ENCODE measurements around the gene PUS3. TPM values are rescaled to one million over a fixed set of nuclear protein-coding genes. Genes with fewer than 3 reads are reported as not detected.

Gene PUS3
- polyA plus RNA-seq, 1 donor from 2014 or later = 15.5 TPM

DNA sequence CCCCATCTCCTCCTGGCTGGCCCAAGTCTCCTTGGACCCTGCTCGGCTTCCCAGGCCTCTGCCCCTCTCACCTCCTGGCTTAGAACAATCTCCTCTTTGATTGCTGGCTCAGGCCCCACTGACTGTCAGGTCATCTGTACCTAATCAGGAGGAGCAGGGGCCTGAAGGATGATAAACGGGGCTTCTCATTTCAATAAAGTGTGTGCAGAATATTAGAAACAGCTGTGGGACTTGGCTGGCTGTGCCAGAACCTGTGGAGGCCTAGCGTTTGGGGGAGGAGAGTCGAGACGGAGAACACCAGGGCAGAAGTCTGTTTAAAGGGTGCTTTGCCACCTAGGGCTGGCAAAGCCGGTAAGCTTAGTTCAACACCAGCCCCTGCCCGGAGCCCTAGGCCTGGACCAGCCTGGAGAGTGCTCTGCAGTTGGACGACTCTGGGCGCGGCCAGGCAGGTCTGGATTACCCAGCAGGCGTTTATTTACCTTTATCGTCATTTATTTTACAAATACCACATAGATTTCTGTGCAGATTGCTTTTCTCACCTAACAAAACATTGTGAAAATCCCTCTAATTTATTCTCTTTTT lies 32.7 kb upstream of the PUS3 start:
- H3F3A ChIP-seq (ENCODE audit: insufficient read depth, low read length, poor library complexity, severe bottlenecking) = no peaks in the 10 kb centered on the region
- H3K27me3 ChIP-seq (ENCODE audit: insufficient read depth, low read depth, low read length) = no peaks in the 10 kb centered on the region
- H3K27ac ChIP-seq (ENCODE audit: low read length) = no peak overlapping the region
- no peaks in the 10 kb centered on the region for H3K9me2 ChIP-seq (ENCODE audit: insufficient read depth, low read length)
- H3K4me2 ChIP-seq (ENCODE audit: low read length) = no peak overlapping the region
- no peaks in the 10 kb centered on the region for H3K79me2 ChIP-seq (replicated peaks; ENCODE audit: insufficient read depth, low read length)
- TF ChIP-seq MXI1 (conservative IDR thresholded peaks at IDR 0.05; ENCODE audit: poor library complexity, severe bottlenecking) = no peak
- H3K9me3 ChIP-seq (ENCODE audit: low read length) = no peaks in the 10 kb centered on the region
- H2AFZ ChIP-seq (ENCODE audit: low read depth, low read length) = no peak overlapping the region
- H3K4me3 ChIP-seq (ENCODE audit: low read length) = no peak overlapping the region
- H4K20me1 ChIP-seq (ENCODE audit: insufficient read depth) = no peaks in the 10 kb centered on the region
- H3K36me3 ChIP-seq (ENCODE audit: insufficient read depth, low read length) = no peaks in the 10 kb centered on the region
- no peak overlapping the region for H3K9ac ChIP-seq (ENCODE audit: low read length)

DNA sequence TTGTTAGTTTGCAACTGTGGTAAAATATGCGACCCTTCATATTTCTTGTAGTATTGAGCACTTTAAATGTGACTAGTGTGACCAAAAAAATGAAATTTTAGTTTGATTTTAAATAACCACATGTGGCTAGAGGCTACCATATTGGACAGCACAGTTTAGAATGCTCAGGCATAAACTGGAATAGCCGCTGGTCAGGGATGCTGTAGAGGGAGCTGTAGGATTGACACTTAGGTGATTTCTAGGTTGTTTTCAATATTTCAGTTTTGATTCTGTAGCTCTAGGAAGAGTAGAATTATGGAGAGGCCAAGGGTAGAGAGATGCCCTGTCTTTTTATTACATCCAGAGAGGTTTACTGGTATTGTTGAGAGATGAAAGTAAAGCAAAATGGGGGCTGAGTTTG lies 32.0 kb upstream of the PUS3 start:
- no peak overlapping the region for H3K9ac ChIP-seq (ENCODE audit: low read length)
- H3K36me3 ChIP-seq (ENCODE audit: insufficient read depth, low read length) = no peaks in the 10 kb centered on the region
- no peaks in the 10 kb centered on the region for H4K20me1 ChIP-seq (ENCODE audit: insufficient read depth)
- no peak overlapping the region for H2AFZ ChIP-seq (ENCODE audit: low read depth, low read length)
- H3K4me3 ChIP-seq (ENCODE audit: low read length) = no peak overlapping the region
- H3K4me2 ChIP-seq (ENCODE audit: low read length) = no peak overlapping the region
- no peaks in the 10 kb centered on the region for H3K27me3 ChIP-seq (ENCODE audit: insufficient read depth, low read depth, low read length)
- TF ChIP-seq REST (IDR thresholded peaks at IDR 0.05; ENCODE audit: borderline replicate concordance) = no peak
- no peak overlapping the region for H3K27ac ChIP-seq (ENCODE audit: low read length)
- H3K79me2 ChIP-seq (replicated peaks; ENCODE audit: insufficient read depth, low read length) = no peaks in the 10 kb centered on the region
- no peaks in the 10 kb centered on the region for H3K9me2 ChIP-seq (ENCODE audit: insufficient read depth, low read length)
- no peaks in the 10 kb centered on the region for H3F3A ChIP-seq (ENCODE audit: insufficient read depth, low read length, poor library complexity, severe bottlenecking)
- H3K9me3 ChIP-seq (ENCODE audit: low read length) = no peaks in the 10 kb centered on the region

GRCh38 chr11:125934473-125934872 lies 31.5 kb upstream of the PUS3 start:
- H2AFZ ChIP-seq (ENCODE audit: low read depth, low read length) = no peak overlapping the region
- no peaks in the 10 kb centered on the region for H3K9me2 ChIP-seq (ENCODE audit: insufficient read depth, low read length)
- H3K9ac ChIP-seq (ENCODE audit: low read length) = no peak overlapping the region
- no peaks in the 10 kb centered on the region for H3K36me3 ChIP-seq (ENCODE audit: insufficient read depth, low read length)
- H3K4me2 ChIP-seq (ENCODE audit: low read length) = no peak overlapping the region
- H3K79me2 ChIP-seq (replicated peaks; ENCODE audit: insufficient read depth, low read length) = no peaks in the 10 kb centered on the region
- H3K4me3 ChIP-seq (ENCODE audit: low read length) = no peak overlapping the region
- no peak overlapping the region for H3K27ac ChIP-seq (ENCODE audit: low read length)
- no peaks in the 10 kb centered on the region for H3K9me3 ChIP-seq (ENCODE audit: low read length)
- no peaks in the 10 kb centered on the region for H4K20me1 ChIP-seq (ENCODE audit: insufficient read depth)
- H3K27me3 ChIP-seq (ENCODE audit: insufficient read depth, low read depth, low read length) = no peaks in the 10 kb centered on the region
- H3F3A ChIP-seq (ENCODE audit: insufficient read depth, low read length, poor library complexity, severe bottlenecking) = no peaks in the 10 kb centered on the region
- TF ChIP-seq POLR2AphosphoS5 (IDR thresholded peaks at IDR 0.05) (no peak), REST (IDR thresholded peaks at IDR 0.05; ENCODE audit: borderline replicate concordance) (no peak), SMC3 (conservative IDR thresholded peaks at IDR 0.05; ENCODE audit: poor library complexity) (no peak), EP300 (conservative IDR thresholded peaks at IDR 0.05; ENCODE audit: poor library complexity, severe bottlenecking) (no peak), TAF1 (IDR thresholded peaks at IDR 0.05; ENCODE audit: low read depth) (no peak), MXI1 (conservative IDR thresholded peaks at IDR 0.05; ENCODE audit: poor library complexity, severe bottlenecking) (no peak), EZH2 (IDR thresholded peaks at IDR 0.05; ENCODE audit: borderline replicate concordance, insufficient read depth, low read length, poor library complexity, severe bottlenecking) (no peak), RAD21 (conservative IDR thresholded peaks at IDR 0.05) (no peak)
- TF ChIP-seq, protein P1, sequence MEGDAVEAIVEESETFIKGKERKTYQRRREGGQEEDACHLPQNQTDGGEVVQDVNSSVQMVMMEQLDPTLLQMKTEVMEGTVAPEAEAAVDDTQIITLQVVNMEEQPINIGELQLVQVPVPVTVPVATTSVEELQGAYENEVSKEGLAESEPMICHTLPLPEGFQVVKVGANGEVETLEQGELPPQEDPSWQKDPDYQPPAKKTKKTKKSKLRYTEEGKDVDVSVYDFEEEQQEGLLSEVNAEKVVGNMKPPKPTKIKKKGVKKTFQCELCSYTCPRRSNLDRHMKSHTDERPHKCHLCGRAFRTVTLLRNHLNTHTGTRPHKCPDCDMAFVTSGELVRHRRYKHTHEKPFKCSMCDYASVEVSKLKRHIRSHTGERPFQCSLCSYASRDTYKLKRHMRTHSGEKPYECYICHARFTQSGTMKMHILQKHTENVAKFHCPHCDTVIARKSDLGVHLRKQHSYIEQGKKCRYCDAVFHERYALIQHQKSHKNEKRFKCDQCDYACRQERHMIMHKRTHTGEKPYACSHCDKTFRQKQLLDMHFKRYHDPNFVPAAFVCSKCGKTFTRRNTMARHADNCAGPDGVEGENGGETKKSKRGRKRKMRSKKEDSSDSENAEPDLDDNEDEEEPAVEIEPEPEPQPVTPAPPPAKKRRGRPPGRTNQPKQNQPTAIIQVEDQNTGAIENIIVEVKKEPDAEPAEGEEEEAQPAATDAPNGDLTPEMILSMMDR (IDR thresholded peaks at IDR 0.05; ENCODE audit: poor library complexity, severe bottlenecking) = no peak

Measured in neural cell (in vitro differentiated cells).